GM12878 (cell line): ENCODE data around the gene P4HA1. TPM values are rescaled to one million over a fixed set of nuclear protein-coding genes. Genes with fewer than 3 reads are reported as not detected.

Experiments used
- CHD2 ChIP-seq: IDR thresholded peaks from 2 replicates; pipeline ENCODE4 v1.6.1; 2011; ENCODE audit warnings: low read depth, low read length, improper control_type of control experiment, borderline replicate concordance
- CREM ChIP-seq: IDR thresholded peaks from 2 replicates; pipeline ENCODE4 v1.6.1; 2014; ENCODE audit warnings: antibody characterized with exemption, low read depth
- E4F1 ChIP-seq: fragments of 450-650 bp; IDR thresholded peaks from 2 replicates; pipeline ENCODE4 v1.6.1; 2018; ENCODE audit warnings: borderline replicate concordance, mild to moderate bottlenecking; ENCODE audit not compliant: partially characterized antibody
- NKRF ChIP-seq: fragments of 450-650 bp; conservative IDR thresholded peaks from 2 replicates; pipeline ENCODE4 v1.6.1; 2017; ENCODE audit warnings: mild to moderate bottlenecking, moderate library complexity
- NR2C1 ChIP-seq: fragments of 450-650 bp; IDR thresholded peaks from 2 replicates; pipeline ENCODE4 v1.6.1; 2017; ENCODE audit warnings: antibody characterized with exemption, mild to moderate bottlenecking, moderate library complexity
- PML ChIP-seq: IDR thresholded peaks from 2 replicates; pipeline ENCODE4 v1.6.1; 2012; ENCODE audit warnings: low read length, inconsistent platforms
- POLR2A ChIP-seq: IDR thresholded peaks from 2 replicates; pipeline ENCODE4 v1.6.1; 2011; ENCODE audit warnings: low read depth, mild to moderate bottlenecking, low read length
- RELB ChIP-seq: fragments of 450-650 bp; IDR thresholded peaks from 2 replicates; pipeline ENCODE4 v1.6.1; 2017; ENCODE audit warnings: low read depth, mild to moderate bottlenecking, moderate library complexity
- WRNIP1 ChIP-seq: IDR thresholded peaks from 2 replicates; pipeline ENCODE4 v1.6.1; 2011; ENCODE audit warnings: low read depth, low read length, improper control_type of control experiment, borderline replicate concordance
- polyA plus RNA-seq, 11 experiments: library from polyadenylated mRNA; depleted of rRNA in 4 of 11; unstranded in 6 of 11; stranded (reverse) in 5 of 11; fragments of >200 nt; fragmentation: Nextera tagmentation in 4 of 11; fragmentation: Illumina TruSeq in 1 of 11; extraction: Ambion mirVana in 4 of 11; extraction: Trizol in 1 of 11; gene quantifications; 1 replicate in 1 of 11; 2 replicates in 10 of 11; pipeline versions ENCODE4 v1.2.1 to v1.2.3, GENCODE V29; 2011 to 2016; ENCODE audit warnings: inconsistent platforms in 2 of 11, missing spikeins in 2 of 11, low read depth in 1 of 11
- total RNA-seq, 4 experiments: library from RNA; depleted of rRNA in 3 of 4; stranded (reverse); fragments of >200 nt in 3 of 4; fragmentation: Illumina TruSeq in 1 of 4; extraction: Trizol in 1 of 4; gene quantifications; 2 replicates each; pipeline versions ENCODE4 v1.2.1 to v1.2.3, GENCODE V29; 2013 to 2021
- TF ChIP-seq, protein P1 (sequence below): fragments of 450-650 bp; IDR thresholded peaks from 2 replicates; pipeline ENCODE4 v1.6.1; 2016; ENCODE audit warnings: mild to moderate bottlenecking

The P4HA1 gene
- total and polyA plus RNA-seq, 10 of the 15 experiments (the other 5 are each of a cell fraction or from before 2014, with no cell fraction given), result 15.0 to 160 (median 24.1) TPM

DNA sequence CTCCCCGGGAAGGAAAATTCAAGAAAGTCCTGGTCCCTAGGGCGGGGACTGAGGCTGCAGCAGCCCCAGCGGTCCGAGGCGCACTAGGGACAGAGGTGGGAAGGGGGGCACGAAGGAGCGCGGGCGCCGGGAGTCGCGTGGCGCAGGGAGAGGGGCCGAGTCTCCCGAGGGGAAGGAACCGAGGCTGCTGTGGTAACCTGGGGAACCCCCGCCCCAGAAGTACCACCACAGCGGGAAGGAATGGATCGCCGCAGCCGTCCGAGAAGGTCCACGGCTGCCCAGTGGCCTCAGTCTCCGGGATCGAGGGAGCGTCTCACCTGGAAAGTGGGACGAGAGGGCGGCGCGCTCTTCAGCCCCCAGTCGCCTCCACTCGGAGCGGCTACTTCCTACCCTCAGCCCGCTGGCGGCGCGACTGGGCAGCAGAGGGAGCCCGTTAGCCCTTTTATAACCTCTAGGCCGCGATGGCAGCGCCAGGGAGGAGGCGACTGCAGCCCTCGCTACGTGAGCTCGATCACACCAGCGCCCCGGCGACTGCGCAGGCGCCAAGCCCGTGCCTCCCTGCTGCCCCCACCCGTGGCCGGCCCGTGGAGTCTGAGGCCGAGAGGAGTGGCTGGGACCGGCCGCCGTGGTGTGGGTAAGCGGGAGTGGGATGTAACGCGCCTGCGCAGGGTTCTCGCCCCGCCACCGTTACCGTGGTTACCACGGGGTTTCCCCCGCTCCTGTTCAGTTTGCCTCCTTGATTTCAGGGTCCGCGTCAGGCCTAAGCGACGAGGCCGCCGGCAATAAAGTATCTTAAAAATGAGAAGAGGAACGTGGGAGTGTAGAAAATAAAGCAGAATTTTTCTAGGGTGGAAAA is at the start of gene P4HA1 (continued):
- peak; percentile 93 for TF ChIP-seq RELB
- TF ChIP-seq CREM, result peak; percentile 74; the same call in 1 of the 2 replicates
- TF ChIP-seq E4F1, result peak; percentile 59
- peak; percentile 97 for TF ChIP-seq PML
- TF ChIP-seq, protein P1, sequence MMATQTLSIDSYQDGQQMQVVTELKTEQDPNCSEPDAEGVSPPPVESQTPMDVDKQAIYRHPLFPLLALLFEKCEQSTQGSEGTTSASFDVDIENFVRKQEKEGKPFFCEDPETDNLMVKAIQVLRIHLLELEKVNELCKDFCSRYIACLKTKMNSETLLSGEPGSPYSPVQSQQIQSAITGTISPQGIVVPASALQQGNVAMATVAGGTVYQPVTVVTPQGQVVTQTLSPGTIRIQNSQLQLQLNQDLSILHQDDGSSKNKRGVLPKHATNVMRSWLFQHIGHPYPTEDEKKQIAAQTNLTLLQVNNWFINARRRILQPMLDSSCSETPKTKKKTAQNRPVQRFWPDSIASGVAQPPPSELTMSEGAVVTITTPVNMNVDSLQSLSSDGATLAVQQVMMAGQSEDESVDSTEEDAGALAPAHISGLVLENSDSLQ, result no peak
- peak; percentile 82 for TF ChIP-seq NKRF
- peak; percentile 70; the same call in 1 of the 2 replicates for TF ChIP-seq CHD2
- TF ChIP-seq NR2C1, result no peak
- no peak for TF ChIP-seq WRNIP1
- peak; percentile 99 for TF ChIP-seq POLR2A
